ENCODE measurements around the gene GLRB.

DNA sequence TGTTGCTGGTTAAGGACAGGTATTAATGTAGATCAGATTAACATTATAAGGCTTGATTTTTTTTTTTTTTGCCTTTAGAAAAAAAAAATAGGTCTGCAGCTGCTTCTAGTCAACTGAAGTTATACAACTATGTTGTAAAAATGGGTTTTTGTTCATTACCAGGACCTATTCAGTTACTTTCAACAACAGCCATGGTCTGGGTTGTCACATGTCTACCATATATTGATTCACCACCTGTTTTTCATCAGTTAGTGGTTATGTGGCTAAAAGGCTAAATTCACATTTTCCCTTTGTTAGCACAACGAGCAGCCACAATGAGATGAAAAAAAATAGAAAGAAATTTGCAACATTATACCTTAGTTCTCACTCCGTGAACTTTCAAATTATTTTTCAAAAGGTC lies 45.5 kb downstream of the GLRB start:
- TF ChIP-seq RFX5 (IDR thresholded peaks at IDR 0.05; ENCODE audit: low read depth, low read length) (no peak), SP1 (IDR thresholded peaks at IDR 0.05; ENCODE audit: low read depth, low read length) (no peak), POLR2A (IDR thresholded peaks at IDR 0.05; ENCODE audit: low read depth, low read length) (no peak), EZH2 (IDR thresholded peaks at IDR 0.05; ENCODE audit: borderline replicate concordance, control insufficient read depth, low read depth, low read length) (no peak), TCF7 (IDR thresholded peaks at IDR 0.05; ENCODE audit: borderline replicate concordance) (no peak), MYB (IDR thresholded peaks at IDR 0.05; ENCODE audit: borderline replicate concordance, low read depth, low read length) (no peak)
- TF ChIP-seq, protein P1, sequence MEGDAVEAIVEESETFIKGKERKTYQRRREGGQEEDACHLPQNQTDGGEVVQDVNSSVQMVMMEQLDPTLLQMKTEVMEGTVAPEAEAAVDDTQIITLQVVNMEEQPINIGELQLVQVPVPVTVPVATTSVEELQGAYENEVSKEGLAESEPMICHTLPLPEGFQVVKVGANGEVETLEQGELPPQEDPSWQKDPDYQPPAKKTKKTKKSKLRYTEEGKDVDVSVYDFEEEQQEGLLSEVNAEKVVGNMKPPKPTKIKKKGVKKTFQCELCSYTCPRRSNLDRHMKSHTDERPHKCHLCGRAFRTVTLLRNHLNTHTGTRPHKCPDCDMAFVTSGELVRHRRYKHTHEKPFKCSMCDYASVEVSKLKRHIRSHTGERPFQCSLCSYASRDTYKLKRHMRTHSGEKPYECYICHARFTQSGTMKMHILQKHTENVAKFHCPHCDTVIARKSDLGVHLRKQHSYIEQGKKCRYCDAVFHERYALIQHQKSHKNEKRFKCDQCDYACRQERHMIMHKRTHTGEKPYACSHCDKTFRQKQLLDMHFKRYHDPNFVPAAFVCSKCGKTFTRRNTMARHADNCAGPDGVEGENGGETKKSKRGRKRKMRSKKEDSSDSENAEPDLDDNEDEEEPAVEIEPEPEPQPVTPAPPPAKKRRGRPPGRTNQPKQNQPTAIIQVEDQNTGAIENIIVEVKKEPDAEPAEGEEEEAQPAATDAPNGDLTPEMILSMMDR (IDR thresholded peaks at IDR 0.05 in 2 of 3, conservative IDR thresholded peaks at IDR 0.05 in 1 of 3; ENCODE audit: control insufficient read depth in 2 of 3, extremely low read depth in 1 of 3, insufficient read depth in 1 of 3, low read depth in 3 of 3, low read length in 3 of 3) = no peak
- TF ChIP-seq, protein P2, sequence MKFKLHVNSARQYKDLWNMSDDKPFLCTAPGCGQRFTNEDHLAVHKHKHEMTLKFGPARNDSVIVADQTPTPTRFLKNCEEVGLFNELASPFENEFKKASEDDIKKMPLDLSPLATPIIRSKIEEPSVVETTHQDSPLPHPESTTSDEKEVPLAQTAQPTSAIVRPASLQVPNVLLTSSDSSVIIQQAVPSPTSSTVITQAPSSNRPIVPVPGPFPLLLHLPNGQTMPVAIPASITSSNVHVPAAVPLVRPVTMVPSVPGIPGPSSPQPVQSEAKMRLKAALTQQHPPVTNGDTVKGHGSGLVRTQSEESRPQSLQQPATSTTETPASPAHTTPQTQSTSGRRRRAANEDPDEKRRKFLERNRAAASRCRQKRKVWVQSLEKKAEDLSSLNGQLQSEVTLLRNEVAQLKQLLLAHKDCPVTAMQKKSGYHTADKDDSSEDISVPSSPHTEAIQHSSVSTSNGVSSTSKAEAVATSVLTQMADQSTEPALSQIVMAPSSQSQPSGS (IDR thresholded peaks at IDR 0.05; ENCODE audit: low read length) = no peak
- TF ChIP-seq, protein P3, sequence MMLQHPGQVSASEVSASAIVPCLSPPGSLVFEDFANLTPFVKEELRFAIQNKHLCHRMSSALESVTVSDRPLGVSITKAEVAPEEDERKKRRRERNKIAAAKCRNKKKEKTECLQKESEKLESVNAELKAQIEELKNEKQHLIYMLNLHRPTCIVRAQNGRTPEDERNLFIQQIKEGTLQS (IDR thresholded peaks at IDR 0.05; ENCODE audit: borderline replicate concordance, extremely low read depth, low read depth, low read length) = no peak
- TF ChIP-seq, protein P4, sequence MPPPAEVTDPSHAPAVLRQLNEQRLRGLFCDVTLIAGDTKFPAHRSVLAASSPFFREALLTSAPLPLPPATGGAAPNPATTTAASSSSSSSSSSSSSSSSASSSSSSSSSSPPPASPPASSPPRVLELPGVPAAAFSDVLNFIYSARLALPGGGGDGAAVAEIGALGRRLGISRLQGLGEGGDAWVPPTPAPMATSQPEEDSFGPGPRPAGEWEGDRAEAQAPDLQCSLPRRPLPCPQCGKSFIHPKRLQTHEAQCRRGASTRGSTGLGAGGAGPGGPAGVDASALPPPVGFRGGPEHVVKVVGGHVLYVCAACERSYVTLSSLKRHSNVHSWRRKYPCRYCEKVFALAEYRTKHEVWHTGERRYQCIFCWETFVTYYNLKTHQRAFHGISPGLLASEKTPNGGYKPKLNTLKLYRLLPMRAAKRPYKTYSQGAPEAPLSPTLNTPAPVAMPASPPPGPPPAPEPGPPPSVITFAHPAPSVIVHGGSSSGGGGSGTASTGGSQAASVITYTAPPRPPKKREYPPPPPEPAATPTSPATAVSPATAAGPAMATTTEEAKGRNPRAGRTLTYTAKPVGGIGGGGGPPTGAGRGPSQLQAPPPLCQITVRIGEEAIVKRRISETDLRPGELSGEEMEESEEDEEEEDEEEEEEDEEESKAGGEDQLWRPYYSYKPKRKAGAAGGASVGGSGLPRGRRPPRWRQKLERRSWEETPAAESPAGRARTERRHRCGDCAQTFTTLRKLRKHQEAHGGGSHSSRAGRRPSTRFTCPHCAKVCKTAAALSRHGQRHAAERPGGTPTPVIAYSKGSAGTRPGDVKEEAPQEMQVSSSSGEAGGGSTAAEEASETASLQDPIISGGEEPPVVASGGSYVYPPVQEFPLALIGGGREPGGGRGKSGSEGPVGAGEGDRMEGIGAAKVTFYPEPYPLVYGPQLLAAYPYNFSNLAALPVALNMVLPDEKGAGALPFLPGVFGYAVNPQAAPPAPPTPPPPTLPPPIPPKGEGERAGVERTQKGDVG (CRISPR knock-in tag; IDR thresholded peaks at IDR 0.05) = no peak

Measured in GM12878 (cell line).